Mononuclear cell (primary cell): ENCODE measurements around the gene AGXT2. TPM values are rescaled to one million over a fixed set of nuclear protein-coding genes. Genes with fewer than 3 reads are reported as not detected.

Experiments used
- H3K27me3 ChIP-seq: 2 replicates; pipeline ENCODE4 v1.6.0; 2011; ENCODE audit warnings: low read length, control low read depth; ENCODE audit not compliant: insufficient read depth
- H3K4me1 ChIP-seq: 2 replicates; pipeline ENCODE4 v1.5.1; 2011; ENCODE audit warnings: mild to moderate bottlenecking, low read length, control low read depth; ENCODE audit not compliant: insufficient read depth
- H3K4me3 ChIP-seq: 2 replicates; pipeline ENCODE4 v1.5.1; 2011; ENCODE audit warnings: mild to moderate bottlenecking, low read length, moderate library complexity
- H3K9me3 ChIP-seq: 2 replicates; pipeline ENCODE4 v1.5.1; 2011; ENCODE audit warnings: low read depth, mild to moderate bottlenecking, control low read depth, low read length
- total RNA-seq: library from RNA; depleted of rRNA; stranded (reverse); fragments of >200 nt; gene quantifications from one replicate; pipeline ENCODE4 v1.2.3, GENCODE V29; 2012

The AGXT2 gene
- total RNA-seq, 1 donor = not detected

DNA sequence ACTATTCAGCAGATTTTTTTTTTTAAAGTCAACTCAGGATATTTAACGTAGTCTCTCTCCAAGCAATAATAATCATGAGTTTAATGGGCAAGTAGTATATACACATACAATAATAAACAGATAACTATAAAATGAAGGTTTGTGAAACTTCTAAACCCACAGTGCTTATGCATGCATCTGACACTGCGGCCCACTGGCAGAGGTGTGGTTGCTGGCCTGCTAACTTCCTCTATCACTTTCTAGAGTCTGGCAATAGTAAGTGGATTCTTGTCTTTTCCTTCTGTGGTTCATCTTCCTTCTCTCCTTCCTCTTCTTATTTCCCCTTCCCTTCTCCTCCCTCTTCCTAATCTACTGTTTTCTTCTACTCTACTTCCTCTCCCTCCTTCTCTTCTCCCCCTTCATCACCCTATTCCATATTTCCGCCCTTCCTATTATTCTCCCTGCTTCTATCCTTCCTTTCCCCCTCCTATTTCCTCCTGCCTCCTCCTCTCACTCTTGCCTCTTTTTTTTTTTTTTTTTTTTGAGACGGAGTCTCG lies 18.6 kb upstream of the AGXT2 start:
- Histone ChIP-seq H3K4me3 (no peak overlapping the region), H3K9me3 (no peaks in the 10 kb centered on the region), H3K4me1 (peaks cover 6% of the 10 kb centered on the region), H3K27me3 (no peaks in the 10 kb centered on the region)

DNA sequence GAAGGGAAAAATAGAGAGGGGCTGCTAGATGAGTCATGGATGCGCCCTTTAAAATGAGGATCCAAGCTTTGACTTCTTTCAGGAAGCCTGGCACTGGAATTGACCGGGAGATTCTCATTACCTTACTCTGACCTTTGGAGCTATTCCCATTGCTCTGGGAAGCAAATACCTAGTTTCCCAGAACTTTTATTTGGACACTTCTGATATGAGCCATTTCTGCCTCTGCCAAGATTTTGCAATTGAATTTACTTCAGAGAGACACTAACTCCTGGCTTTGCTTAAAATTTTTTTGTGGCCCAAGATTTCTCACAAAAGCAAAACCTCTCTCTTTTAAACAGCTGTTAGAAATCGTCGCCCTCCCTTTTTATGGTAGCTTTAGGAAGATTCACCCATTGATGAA lies 15.7 kb upstream of the AGXT2 start:
- Histone ChIP-seq H3K27me3 (no peaks in the 10 kb centered on the region), H3K9me3 (no peaks in the 10 kb centered on the region), H3K4me1 (peaks cover 6% of the 10 kb centered on the region), H3K4me3 (no peak overlapping the region)

- H3K4me3 ChIP-seq = no peak overlapping the region
- H3K27me3 ChIP-seq = no peaks in the 10 kb centered on the region
- H3K9me3 ChIP-seq = no peaks in the 10 kb centered on the region
- H3K4me1 ChIP-seq = peaks cover 6% of the 10 kb centered on the region
Observed at GRCh38 chr5:35061211-35061770, 13.5 kb upstream of the AGXT2 start.

DNA sequence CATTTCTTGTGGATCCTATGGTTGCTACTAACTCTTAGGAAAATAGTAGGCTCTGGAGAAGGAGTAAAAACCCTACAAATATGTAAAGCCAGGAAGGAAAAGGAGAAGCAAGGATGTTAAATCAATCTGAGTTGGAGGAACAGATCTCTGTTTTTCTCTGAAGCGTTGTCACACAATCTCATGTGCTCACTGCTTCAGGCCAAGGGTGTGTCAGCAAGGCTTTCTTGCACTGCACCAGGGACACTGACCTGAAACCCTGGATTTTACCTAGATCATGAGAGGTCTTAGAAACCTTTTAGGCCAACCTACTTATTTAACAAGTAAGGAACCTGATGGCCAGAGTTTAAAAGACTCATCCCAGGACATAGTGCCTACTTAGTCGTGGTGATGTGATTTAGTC lies 12.5 kb upstream of the AGXT2 start:
- Histone ChIP-seq H3K4me1 (no peaks in the 10 kb centered on the region), H3K9me3 (no peaks in the 10 kb centered on the region), H3K27me3 (no peaks in the 10 kb centered on the region), H3K4me3 (no peak overlapping the region)

GRCh38 chr5:35059251-35059650 lies 11.5 kb upstream of the AGXT2 start:
- Histone ChIP-seq H3K4me1 (no peaks in the 10 kb centered on the region), H3K4me3 (no peak overlapping the region), H3K27me3 (no peaks in the 10 kb centered on the region), H3K9me3 (no peaks in the 10 kb centered on the region)

DNA sequence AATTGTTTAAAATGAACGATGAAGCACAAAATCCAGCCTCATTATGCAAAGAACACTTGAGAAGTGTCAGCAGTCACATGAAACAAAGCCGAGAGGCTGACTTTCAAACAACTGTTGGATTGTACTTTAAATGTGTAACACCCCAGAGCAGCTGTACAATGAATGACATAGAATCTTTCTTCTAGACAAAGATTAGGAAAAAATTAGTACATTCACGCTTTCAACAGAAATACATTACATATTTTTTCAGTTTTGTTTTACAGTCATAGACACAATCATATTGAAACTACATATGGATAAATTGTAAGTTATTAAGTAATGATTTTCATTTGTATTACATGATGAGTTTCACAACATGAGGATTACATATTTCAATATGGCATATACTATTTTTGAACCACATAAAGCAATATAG lies 10.6 kb upstream of the AGXT2 start:
- H3K27me3 ChIP-seq = no peaks in the 10 kb centered on the region

DNA sequence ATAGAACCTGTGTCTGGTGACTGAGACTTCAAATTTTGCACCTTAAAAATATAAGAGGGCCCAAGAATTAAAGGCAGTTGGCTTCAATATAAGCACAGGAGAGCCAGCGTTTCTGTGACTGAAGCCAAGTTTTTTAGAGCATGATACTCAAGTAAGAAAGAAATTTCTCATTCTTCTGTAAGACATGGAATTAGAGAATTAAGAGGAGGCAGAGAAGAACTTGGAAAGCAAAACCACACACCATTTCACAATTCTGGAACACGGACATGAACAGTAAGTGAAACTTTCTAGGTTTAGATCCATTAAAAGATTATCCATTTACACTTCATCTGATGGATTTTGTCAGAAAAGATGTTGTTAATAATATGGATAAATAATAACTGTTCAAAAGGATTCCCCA lies 8.9 kb upstream of the AGXT2 start:
- Histone ChIP-seq H3K27me3 (no peaks in the 10 kb centered on the region), H3K4me3 (no peak overlapping the region), H3K4me1 (no peaks in the 10 kb centered on the region), H3K9me3 (no peaks in the 10 kb centered on the region)

More for the DNA sequence above, 10.6 kb upstream of the AGXT2 start:
- Histone ChIP-seq H3K9me3 (no peaks in the 10 kb centered on the region), H3K4me1 (no peaks in the 10 kb centered on the region), H3K4me3 (no peak overlapping the region)

DNA sequence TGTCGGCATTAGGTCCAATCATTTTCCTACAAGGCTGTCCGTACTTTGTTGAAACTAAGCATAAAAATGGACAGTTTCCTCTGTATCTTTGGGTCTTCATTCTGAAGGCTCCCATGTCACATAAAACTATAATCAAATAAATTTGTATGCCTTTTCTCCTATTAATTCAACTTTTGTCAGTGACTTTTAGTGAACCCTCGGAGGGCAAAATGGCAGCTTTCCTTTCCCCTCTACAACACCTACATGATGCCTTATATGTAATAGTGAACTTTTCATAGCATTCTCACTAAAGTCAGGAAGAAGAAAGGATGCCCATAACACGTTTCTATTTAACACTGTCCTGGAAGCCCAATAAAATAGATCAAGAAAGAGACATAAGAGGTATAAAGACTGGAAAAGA lies 5.1 kb upstream of the AGXT2 start:
- no peak overlapping the region for H3K4me3 ChIP-seq
- H3K9me3 ChIP-seq = no peaks in the 10 kb centered on the region
- H3K4me1 ChIP-seq = no peaks in the 10 kb centered on the region
- H3K27me3 ChIP-seq = no peaks in the 10 kb centered on the region

DNA sequence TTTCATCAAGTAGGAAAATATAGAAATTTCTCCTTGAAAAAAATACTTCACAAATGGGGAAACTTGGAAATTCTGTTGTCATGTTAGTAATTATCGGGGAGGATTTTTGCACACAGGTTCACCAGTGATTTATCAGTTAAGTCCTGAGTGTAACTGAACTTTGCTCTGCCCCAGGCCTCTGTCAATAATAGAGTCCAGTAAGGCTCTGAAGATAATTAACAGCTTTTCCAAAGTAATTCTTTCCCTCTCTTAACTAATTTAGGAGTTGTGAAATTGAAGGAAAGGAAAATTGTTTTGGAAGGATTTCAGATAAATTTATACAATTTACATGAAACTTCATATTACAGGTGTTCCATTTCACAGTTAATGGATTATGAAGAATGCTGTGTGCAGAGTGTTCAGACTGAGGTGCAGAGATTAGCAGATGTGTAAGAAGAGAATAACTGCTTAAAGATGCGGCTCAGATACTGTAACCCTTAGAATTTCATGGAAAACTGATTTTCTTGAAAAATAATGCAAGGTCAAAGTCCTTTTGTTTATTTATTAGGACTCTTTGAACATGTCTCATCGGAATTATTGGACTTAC lies 2.9 kb upstream of the AGXT2 start:
- no peaks in the 10 kb centered on the region for H3K9me3 ChIP-seq
- no peaks in the 10 kb centered on the region for H3K27me3 ChIP-seq
- no peaks in the 10 kb centered on the region for H3K4me1 ChIP-seq
- H3K4me3 ChIP-seq = no peak overlapping the region

DNA sequence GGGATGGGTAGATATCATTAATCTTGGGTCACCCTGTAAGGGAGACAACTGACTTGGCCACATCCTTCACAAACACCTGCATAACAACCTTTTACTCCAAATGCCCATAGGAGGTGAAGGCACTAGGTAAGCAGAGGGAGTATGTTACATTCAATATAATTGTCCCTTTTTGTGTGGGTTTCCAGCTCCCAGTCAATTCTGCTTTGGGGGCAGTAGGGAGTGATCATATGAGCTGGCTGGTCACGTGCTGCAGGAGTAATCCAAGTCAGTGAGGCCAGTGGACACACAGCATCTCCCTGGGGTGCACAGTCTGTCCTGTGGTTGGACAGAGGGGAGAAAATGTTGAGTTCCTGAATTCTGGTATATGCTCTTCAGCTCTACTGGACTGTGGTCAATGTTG lies 1.2 kb upstream of the AGXT2 start:
- Histone ChIP-seq H3K27me3 (no peaks in the 10 kb centered on the region), H3K4me3 (no peak overlapping the region), H3K9me3 (no peaks in the 10 kb centered on the region), H3K4me1 (no peaks in the 10 kb centered on the region)

- H3K9me3 ChIP-seq = no peaks in the 10 kb centered on the region
- H3K4me1 ChIP-seq = no peaks in the 10 kb centered on the region
- H3K27me3 ChIP-seq = no peaks in the 10 kb centered on the region
- H3K4me3 ChIP-seq = no peak overlapping the region
Observed at GRCh38 chr5:35046774-35047173, 975 bp downstream of the AGXT2 start.

- H3K4me1 ChIP-seq = no peaks in the 10 kb centered on the region
- H3K9me3 ChIP-seq = no peaks in the 10 kb centered on the region
- H3K27me3 ChIP-seq = peaks cover 5% of the 10 kb centered on the region
- H3K4me3 ChIP-seq = no peak overlapping the region
Observed at GRCh38 chr5:35045280-35045679, 2.5 kb downstream of the AGXT2 start.

GRCh38 chr5:35044649-35045048 lies 3.1 kb downstream of the AGXT2 start:
- Histone ChIP-seq H3K27me3 (peaks cover 5% of the 10 kb centered on the region), H3K4me1 (no peaks in the 10 kb centered on the region), H3K9me3 (no peaks in the 10 kb centered on the region)

GRCh38 chr5:35042781-35043180 lies 5.0 kb downstream of the AGXT2 start:
- Histone ChIP-seq H3K9me3 (no peaks in the 10 kb centered on the region), H3K27me3 (peaks cover 5% of the 10 kb centered on the region), H3K4me1 (no peaks in the 10 kb centered on the region), H3K4me3 (no peak overlapping the region)

More at GRCh38 chr5:35044649-35045048, 3.1 kb downstream of the AGXT2 start:
- no peak overlapping the region for H3K4me3 ChIP-seq

DNA sequence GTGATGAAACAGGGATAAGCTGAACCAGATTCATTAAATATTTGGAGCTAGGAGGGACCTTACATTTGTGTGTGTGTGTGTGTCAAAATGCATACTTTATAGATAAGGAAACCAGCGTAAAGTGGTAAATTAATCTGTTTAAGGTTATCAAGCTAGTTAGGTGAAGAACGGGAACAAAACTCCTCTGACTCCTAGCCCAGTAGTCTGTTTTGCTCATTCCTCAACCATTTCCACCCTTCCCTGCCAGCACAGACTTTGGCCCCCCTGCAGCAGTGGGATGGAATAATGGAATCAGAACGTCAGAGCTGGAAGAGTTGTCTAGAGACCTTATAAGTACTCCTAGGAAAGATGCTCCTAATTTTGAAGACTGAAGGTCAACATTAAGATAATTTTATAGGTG lies 6.5 kb downstream of the AGXT2 start:
- H3K4me1 ChIP-seq = no peaks in the 10 kb centered on the region
- peaks cover 5% of the 10 kb centered on the region for H3K27me3 ChIP-seq
- no peaks in the 10 kb centered on the region for H3K9me3 ChIP-seq
- H3K4me3 ChIP-seq = no peak overlapping the region

DNA sequence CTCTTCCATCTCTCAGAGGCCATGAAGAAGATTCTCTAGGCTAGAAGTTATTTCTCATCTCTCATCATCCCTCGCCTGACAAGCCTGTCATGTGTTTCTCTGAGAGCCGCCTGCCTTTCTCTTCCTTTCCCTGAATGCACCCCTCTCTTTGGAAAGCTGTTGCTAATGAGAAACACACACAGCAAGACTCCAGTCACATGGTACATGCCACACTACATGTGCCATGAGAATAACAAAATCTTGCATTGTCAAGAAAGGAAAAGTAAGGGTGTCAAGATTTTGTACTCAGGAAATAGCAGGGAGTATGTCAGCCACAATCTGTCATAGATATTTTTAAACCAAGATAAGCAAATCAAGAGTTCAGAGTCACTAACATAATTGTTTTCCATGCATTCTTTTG lies 8.9 kb downstream of the AGXT2 start:
- no peaks in the 10 kb centered on the region for H3K9me3 ChIP-seq
- no peaks in the 10 kb centered on the region for H3K4me1 ChIP-seq
- peaks cover 5% of the 10 kb centered on the region for H3K27me3 ChIP-seq
- H3K4me3 ChIP-seq = no peak overlapping the region
